Breast epithelium (tissue), 4 donors: Measurements from ENCODE around the gene PPA2. TPM values are rescaled to one million over a fixed set of nuclear protein-coding genes. Genes with fewer than 3 reads are reported as not detected.

ENCODE experiments used
- DNase-seq, 2 donors: peaks; one replicate each; pipeline ENCODE4 v3.0.0-alpha.2; 2019; ENCODE audit warnings: low spot score in 2 of 2
- H3K27ac ChIP-seq, 2 donors: fragments of 200-600 bp; sonication (generic) in 1 of 2; one replicate each; pipeline ENCODE4 v1.5.1; 2016 to 2019; ENCODE audit warnings: mild to moderate bottlenecking in 1 of 2
- H3K27me3 ChIP-seq, 2 donors: fragments of 200-600 bp; sonication (generic) in 1 of 2; one replicate each; pipeline versions ENCODE4 v1.5.1 to v1.6.0; 2017 to 2019; ENCODE audit warnings: control low read depth in 1 of 2, mild to moderate bottlenecking in 1 of 2
- H3K36me3 ChIP-seq: fragments of 200-600 bp; one replicate; pipeline ENCODE4 v1.5.1; 2019
- H3K4me1 ChIP-seq, 2 donors: fragments of 200-600 bp; sonication (generic); one replicate each; pipeline ENCODE4 v1.5.1; 2016 to 2019; ENCODE audit warnings: control low read depth in 1 of 2
- H3K4me3 ChIP-seq, 3 donors: fragments of 200-600 bp; sonication (generic); 1 replicate in 2 of 3; 2 replicates in 1 of 3; pipeline ENCODE4 v1.5.1; 2016 to 2019; ENCODE audit warnings: mild to moderate bottlenecking in 3 of 3, moderate library complexity in 2 of 3
- H3K9me3 ChIP-seq, 2 donors: fragments of 200-600 bp; sonication (generic) in 1 of 2; one replicate each; pipeline ENCODE4 v1.5.1; 2016 to 2019; ENCODE audit warnings: control low read depth in 1 of 2
- POLR2A ChIP-seq: fragments of 450-650 bp; IDR thresholded peaks from one replicate; pipeline ENCODE4 v1.6.1; 2016; ENCODE audit warnings: antibody characterized with exemption, mild to moderate bottlenecking, moderate library complexity
- POLR2AphosphoS5 ChIP-seq, 3 donors: sonication (generic); formaldehyde crosslinking; IDR thresholded peaks; one replicate each; pipeline ENCODE4 v1.6.1; 2017; ENCODE audit warnings: antibody characterized with exemption in 3 of 3
- intact Hi-C: fragments of 100-400 bp; cut with DNase I; formaldehyde crosslinking; loops from one replicate; pipeline ENCODE4 v1.15.1; 2023; ENCODE audit warnings: low total_unique reads
- total RNA-seq, 3 donors: library from RNA; depleted of rRNA; stranded (reverse); fragments of >200 nt; gene quantifications; one replicate each; pipeline ENCODE4 v1.1.0, GENCODE V29; 2016
- TF ChIP-seq, protein P1 (sequence below), 3 donors: fragments of 450-650 bp; IDR thresholded peaks; one replicate each; pipeline ENCODE4 v1.5.1; 2016 to 2017; ENCODE audit warnings: antibody characterized with exemption in 3 of 3, mild to moderate bottlenecking in 3 of 3, moderate library complexity in 3 of 3

Gene PPA2
- 100 to 1,000 TPM in 2 of 3 donors, 10 to 100 TPM in 1; 70.9 to 175 (median 131) TPM for total RNA-seq

DNA sequence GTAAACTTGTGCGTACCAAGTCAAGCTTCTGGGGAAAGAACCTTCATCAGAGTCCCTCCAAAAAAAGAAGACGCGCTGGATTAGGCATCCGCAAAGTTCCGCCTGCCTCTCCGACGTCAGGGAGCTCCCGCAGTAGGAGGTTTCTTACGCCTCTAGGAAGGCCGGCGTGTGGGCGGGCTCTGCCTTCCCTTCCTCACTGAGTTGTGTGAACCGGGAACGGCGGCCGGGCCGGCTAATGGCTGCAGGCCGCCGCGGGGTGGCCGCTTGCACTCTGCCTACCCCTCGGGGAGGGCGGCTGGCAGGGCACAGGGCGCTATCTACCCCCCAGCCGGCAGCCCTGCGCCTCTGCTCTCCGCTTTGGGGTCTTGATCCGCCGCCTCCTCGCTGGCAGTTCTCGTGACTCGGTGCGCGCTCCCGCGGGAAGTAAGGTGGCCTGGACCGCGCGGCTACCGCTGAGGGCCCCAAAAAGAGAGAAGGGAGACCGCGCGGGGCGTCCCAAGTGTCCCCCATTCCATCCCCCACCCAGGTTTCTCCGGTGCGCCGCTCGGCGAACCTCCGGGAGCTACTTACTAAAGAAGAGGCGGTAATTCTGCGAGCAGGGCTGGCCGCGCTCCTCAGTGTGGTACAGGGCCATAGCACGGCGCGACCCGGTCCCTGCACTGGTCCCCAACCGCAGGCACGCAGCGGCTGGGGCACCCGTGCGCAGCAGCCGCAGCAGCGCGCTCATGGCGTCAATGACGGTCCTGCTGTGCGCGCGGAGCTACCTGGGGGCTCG is at the start of gene PPA2:
Gene PPA2 (minus strand): TSS at position 739 of the 775 bp plus-strand sequence. CDS start 12 bp downstream, at position 727.
- H3K4me1 ChIP-seq = peaks cover 0 to 5% of the 10 kb centered on the region in 2 donors
- intact Hi-C loops = loop anchor here (10.0 kb wide), 1 partner anchor 329 kb away; the partner anchor contains the start of gene TET2
- H3K36me3 ChIP-seq = no peaks in the 10 kb centered on the region
- no peaks in the 10 kb centered on the region for H3K27me3 ChIP-seq
- H3K27ac ChIP-seq = peak within 1 kb of the TSS; percentile 99 to 100
- H3K4me3 ChIP-seq = peak within 1 kb of the TSS; percentile 84 to 96 (median 86)
- no peaks in the 10 kb centered on the region for H3K9me3 ChIP-seq
- TF ChIP-seq POLR2AphosphoS5 (IDR thresholded peaks at IDR 0.05) (peak; percentile 73 to 88 (median 83)), POLR2A (peak; percentile 64)
- TF ChIP-seq, protein P1, sequence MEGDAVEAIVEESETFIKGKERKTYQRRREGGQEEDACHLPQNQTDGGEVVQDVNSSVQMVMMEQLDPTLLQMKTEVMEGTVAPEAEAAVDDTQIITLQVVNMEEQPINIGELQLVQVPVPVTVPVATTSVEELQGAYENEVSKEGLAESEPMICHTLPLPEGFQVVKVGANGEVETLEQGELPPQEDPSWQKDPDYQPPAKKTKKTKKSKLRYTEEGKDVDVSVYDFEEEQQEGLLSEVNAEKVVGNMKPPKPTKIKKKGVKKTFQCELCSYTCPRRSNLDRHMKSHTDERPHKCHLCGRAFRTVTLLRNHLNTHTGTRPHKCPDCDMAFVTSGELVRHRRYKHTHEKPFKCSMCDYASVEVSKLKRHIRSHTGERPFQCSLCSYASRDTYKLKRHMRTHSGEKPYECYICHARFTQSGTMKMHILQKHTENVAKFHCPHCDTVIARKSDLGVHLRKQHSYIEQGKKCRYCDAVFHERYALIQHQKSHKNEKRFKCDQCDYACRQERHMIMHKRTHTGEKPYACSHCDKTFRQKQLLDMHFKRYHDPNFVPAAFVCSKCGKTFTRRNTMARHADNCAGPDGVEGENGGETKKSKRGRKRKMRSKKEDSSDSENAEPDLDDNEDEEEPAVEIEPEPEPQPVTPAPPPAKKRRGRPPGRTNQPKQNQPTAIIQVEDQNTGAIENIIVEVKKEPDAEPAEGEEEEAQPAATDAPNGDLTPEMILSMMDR (IDR thresholded peaks at IDR 0.05) = no peak
- DNase-seq = peak; percentile 85 to 88

DNA sequence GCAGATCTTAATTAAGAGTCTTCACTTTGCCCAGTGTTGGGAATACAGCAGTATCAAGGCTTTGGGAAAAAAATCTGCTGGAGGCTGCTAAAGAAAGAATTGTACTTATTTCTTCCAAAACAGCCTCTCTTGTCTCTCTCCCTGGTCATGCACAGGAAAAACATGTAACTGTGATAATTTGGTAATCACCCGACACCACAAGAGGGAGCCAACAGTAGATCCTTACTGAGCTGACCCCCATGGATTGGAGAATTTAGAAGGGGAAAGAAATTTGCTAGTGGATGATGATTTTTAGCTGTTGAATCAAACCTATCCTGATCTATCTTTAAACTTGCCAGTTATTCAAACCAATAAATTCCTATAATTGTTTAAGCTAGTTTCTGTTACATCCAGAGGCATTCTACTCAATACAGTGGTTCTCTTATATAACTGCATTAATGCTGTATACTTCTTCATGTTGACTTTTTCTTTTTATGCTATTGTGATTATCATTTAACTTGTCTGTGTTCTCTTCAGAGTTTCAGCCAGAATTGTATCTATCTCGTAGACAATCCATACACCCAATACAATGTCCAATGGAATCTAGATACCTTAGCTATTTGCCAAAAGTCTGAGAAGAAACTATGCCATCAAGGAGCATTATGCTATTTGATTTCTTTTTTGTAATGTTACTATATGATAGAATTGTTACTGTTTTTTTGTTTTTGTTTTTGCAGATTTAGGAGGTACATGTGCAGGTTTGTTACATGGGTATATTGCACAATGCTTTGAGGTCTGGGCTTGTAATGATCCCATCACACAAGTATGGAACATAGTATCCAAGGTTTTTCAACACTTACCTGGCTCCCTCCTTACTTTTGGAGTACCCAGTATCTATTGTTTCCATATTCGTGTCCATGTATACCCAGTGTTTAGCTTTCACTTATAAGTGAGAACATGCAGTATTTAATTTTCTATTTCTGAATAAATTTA is 47.2 kb upstream of the PPA2 start:
- Histone ChIP-seq H3K9me3 (no peaks in the 10 kb centered on the region), H3K4me1 (no peaks in the 10 kb centered on the region), H3K27ac (no peak overlapping the region), H3K36me3 (no peaks in the 10 kb centered on the region), H3K4me3 (no peak overlapping the region), H3K27me3 (no peaks in the 10 kb centered on the region)
- DNase-seq = no peak
- intact Hi-C loops = no loop called here
- TF ChIP-seq, protein P1 (IDR thresholded peaks at IDR 0.05) = peak; percentile 17 to 57 (median 52)
- TF ChIP-seq POLR2AphosphoS5 (IDR thresholded peaks at IDR 0.05) (no peak), POLR2A (no peak)

DNA sequence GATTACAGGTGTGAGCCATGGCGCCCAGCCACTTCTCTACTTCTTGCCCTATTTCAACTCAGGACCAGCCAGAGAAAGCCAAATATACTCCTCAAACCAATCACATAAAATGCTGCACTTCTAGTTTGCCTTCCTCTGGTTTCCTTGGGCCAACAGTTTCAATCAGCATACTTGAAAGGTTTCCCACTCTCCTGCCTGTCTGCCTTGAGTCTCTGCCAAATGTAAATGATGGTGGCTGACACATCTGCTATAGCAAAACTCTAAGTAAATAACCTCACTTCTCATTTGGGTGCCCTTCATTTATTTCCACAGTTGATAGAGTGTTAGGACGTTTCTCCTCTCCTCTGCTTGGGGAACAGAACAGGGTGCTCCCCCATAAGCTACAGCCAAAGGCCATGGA is 36.4 kb upstream of the PPA2 start:
- H3K9me3 ChIP-seq = peaks cover 0 to 6% of the 10 kb centered on the region in 2 donors
- no peaks in the 10 kb centered on the region for H3K27me3 ChIP-seq
- H3K4me1 ChIP-seq = no peaks in the 10 kb centered on the region
- no peak for DNase-seq
- no peaks in the 10 kb centered on the region for H3K36me3 ChIP-seq
- no peak overlapping the region for H3K4me3 ChIP-seq
- intact Hi-C loops = no loop called here
- H3K27ac ChIP-seq = no peak overlapping the region
- TF ChIP-seq POLR2AphosphoS5 (IDR thresholded peaks at IDR 0.05) = no peak
- TF ChIP-seq, protein P1 (IDR thresholded peaks at IDR 0.05) = no peak
- TF ChIP-seq POLR2A = no peak

DNA sequence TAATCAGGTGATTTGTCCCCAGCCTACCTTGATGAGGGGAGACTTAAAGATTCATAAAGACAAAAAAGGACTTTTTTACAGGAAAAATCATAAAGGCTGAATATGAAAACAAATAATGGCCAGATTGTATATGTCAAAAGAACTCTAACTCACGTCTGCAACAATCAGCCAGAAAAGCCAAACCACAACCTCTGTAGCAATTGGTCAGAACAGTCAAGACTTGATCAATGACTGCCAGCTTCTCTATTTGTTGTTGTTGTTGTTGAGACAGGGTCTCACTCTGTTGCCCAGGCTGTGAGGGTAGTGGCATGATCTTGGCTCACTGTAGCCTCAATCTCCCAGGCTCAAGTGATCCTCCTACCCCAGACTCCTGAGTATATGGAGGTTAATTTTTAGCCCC is 35.9 kb upstream of the PPA2 start:
- H3K4me1 ChIP-seq = no peaks in the 10 kb centered on the region
- H3K4me3 ChIP-seq = no peak overlapping the region
- intact Hi-C loops = no loop called here
- no peaks in the 10 kb centered on the region for H3K27me3 ChIP-seq
- no peaks in the 10 kb centered on the region for H3K36me3 ChIP-seq
- peaks cover 0 to 2% of the 10 kb centered on the region in 2 donors for H3K9me3 ChIP-seq
- no peak for DNase-seq
- no peak overlapping the region for H3K27ac ChIP-seq
- no peak for TF ChIP-seq POLR2AphosphoS5 (IDR thresholded peaks at IDR 0.05)

DNA sequence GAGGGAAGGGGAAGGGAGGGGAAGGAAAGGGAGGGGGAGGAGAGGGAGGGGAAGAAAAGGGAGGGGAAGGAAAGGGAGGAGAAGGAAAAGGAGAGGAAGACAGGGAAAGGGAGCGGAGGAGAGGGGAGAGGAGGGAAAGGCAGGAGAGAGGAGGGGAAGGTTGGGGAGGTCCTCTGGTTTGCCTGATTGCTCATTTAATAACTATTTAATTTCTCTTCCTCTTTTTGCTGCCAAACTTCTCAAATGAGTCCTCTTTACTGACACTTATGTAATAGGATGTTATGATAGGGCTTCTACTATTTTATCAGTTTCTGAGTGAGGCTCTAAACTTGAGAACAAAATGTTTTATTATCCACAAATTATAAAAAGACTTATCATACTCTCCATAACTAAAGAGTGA is 35.4 kb upstream of the PPA2 start:
- H3K9me3 ChIP-seq = no peaks in the 10 kb centered on the region
- H3K27me3 ChIP-seq = no peaks in the 10 kb centered on the region
- no peaks in the 10 kb centered on the region for H3K36me3 ChIP-seq
- H3K4me3 ChIP-seq = no peak overlapping the region
- no peak for TF ChIP-seq POLR2A
- H3K27ac ChIP-seq = no peak overlapping the region
- no peak for DNase-seq
- intact Hi-C loops = no loop called here
- H3K4me1 ChIP-seq = no peaks in the 10 kb centered on the region
